HG03064 (cell line): ENCODE measurements around the gene KAT6B.
A peak's percentile ranks its signal among the peaks of the same experiment; 100 is the strongest.

Experiments
- ATAC-seq: cut with Tn5 transposase; IDR thresholded peaks from one replicate; pipeline ENCODE4 v1.9.1; 2021; ENCODE audit warnings: low read depth; ENCODE audit not compliant: unreplicated experiment

Gene KAT6B

GRCh38 chr10:74977072-74977471 lies 150.7 kb downstream of the KAT6B start:
- no peak for ATAC-seq

DNA sequence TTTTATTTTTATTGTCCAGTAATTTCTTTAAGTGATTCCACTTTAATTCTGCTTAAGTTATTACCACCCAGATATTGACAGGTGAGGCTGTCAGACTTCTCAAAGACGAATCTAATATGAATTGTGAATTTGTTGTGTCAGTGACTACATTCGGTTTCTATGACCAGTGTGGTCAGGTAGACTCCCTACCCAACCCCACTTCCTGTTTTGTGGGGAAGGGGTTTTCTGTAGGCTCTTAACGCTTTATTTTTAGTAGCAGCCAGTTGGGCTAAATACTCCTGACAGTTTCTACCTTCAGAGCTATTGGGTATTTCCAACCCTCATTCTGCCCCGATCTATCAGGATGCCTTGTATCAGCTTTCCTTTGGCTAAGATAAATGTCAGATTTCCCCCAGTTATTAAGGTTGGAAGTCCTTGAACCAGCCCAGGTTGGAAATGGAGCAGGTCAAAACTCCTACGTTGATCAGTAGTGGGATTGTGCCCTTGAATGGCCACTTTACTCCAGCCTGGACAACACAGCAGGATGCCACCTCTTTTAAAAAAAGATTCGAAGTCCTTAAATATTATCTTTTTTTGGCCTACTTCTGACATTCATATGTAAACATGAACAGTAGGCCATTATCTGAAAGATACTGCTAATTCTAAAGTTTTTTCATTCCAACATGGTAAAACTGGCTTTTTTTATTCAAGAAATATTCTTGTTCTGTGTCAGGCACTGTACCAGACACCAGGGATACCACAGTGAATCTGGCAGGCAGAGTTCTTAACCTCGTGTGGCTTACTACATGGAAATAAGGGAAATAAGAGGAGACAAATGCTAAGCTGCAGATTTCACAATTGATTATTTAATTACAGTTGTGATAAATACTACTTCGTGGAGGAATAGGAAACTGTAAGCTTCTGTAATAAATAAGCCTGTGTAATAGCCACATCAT lies 151.8 kb downstream of the KAT6B start:
- peak; percentile 76 for ATAC-seq

DNA sequence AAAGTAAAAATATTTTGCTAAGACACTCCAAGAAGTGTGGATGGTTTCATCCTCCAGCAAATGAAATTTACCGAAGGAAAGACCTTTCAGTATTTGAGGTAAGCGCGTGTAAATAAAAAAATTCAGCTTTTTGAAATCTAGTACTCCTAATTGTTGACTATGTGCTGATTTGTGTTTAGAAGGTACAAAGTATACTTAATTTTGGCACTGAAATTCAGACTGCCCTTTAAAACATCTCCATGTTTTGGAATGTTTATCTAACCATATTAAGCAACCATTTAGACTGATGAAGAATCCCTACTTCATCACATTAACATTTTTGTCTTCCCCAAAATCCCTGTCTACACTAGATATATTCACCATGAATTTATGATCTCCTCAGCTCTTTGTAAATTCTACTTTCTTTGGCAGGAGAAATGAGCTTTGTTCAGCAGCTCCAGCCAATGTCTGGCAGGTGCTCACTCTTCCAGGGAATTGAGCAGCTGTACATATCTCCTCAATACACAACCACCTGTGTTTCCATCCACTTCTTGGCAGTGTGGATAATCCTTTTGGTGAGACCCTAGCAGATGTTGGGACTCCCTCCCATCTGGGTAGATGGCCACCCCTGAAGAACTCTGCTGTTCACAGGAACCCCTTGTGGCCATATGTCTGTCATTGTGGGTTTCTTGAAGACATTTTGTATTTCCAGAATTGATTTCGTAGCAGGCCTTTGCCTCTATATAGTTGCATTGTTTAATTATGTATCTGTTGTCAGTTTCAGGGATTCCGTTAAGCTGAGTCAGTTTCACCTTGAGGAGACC lies 155.6 kb downstream of the KAT6B start:
- ATAC-seq, result no peak

GRCh38 chr10:74982634-74982982 lies 156.2 kb downstream of the KAT6B start:
- no peak for ATAC-seq

- no peak for ATAC-seq
Observed at GRCh38 chr10:74983383-74983782, 157.0 kb downstream of the KAT6B start.

DNA sequence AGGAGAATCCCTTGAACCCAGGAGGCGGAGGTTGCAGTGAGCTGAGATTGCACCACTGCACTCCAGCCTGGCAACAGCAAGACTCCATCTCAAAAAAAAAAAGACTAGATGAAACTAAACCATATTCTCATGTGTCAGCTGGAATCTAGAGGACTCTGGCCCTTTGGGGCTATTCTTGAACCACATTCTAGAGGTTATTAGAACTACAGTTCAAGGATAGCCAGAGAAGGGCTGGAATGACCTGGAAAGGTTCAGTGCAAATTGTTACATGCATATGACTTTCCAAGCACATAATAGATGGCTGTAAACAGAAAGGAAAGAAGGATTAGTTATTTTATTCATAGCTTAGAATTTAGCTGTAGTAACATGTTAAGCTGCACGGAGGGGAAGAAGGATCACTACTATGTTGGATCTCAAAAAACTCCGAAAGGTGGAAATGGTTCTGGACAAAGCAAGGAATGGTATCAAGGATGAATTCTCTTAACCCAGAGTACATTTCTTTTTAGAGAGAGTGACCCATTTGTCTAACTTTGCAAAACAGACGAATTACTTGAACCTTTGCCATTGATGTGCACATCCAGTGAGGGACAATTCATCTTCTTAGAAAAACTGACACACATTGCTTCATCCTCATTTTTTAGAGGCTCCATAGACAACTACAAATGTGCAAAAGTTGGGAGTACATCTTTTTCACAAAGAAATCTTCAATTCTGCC lies 161.1 kb downstream of the KAT6B start:
- no peak for ATAC-seq

- ATAC-seq, result no peak
Observed at GRCh38 chr10:74988054-74988775, 161.8 kb downstream of the KAT6B start.

DNA sequence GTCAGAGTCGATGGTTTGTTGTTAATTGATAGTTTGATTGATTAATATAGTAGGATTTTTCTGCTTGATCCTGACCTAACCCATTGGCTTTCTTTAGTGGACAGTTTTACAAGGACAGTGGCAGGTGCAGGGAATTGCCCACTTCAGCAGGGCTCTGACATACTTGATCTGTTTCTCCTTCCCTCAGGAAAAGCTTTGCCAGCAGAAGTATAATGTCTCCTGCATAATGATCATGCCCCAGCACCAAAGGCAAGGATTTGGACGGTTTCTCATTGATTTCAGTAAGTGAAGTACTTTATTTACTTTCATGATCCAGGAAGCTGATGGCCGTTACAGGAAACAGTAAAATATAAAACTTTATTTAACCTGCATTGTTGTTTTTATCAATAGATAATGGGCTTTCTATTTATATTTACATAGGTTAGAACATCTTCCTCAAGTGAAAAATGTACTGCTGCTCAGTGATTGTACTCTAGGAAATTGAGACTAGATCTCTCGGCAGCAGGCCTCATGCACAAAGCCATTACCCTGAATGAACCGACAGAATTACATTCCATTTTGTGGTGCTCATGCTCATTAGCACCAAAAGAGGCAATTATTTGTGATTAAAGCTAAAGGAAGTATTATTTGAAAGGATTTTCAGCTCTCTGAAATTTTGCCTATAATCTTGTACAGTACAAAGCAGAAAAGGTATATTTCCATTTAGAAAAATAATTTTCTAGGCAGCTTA lies 162.6 kb downstream of the KAT6B start:
- no peak for ATAC-seq

DNA sequence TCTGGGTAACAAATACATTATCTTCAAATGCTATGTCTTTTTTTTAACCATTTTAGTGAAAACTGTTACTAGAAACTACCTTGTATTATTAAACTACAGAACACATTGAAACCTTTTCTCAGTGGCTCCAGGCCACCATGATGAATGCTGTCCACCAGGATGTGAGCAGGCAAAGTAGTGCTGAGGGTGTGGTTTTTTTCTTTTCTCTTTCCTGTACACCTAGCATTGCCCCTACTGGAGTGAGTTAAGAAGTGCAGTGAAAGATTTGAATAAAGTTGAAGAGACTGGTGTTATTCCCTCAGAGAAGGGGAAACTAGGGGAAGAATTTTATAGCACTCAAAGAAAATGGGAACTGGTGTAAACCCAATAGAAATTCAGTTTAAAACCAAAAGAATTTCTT lies 165.0 kb downstream of the KAT6B start:
- no peak for ATAC-seq

DNA sequence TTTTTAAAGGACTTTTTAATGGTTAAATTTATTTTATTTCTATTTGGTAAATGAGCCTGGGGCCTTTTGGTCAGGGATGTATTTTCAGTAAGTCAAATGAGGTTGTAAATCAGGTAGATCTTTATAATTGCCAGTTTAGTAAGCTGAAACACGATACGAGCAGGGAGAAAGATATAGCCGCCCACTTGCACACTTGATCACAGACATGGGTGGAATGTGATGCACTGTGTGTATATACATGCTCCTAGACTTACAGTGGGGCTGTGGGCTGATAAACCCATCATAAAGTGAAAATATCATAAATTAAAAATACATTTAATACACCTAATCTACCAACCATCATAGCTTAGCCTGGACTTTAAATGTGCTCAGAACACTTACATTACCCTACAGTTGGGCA lies 165.7 kb downstream of the KAT6B start:
- ATAC-seq, result no peak

GRCh38 chr10:74993649-74994048 lies 167.2 kb downstream of the KAT6B start:
- no peak for ATAC-seq

- peak; percentile 74 for ATAC-seq
Observed at GRCh38 chr10:74994854-74995253, 168.5 kb downstream of the KAT6B start.

- ATAC-seq, result no peak
Observed at GRCh38 chr10:74995806-74996205, 169.4 kb downstream of the KAT6B start.

GRCh38 chr10:74997163-74997562 lies 170.8 kb downstream of the KAT6B start:
- no peak for ATAC-seq

DNA sequence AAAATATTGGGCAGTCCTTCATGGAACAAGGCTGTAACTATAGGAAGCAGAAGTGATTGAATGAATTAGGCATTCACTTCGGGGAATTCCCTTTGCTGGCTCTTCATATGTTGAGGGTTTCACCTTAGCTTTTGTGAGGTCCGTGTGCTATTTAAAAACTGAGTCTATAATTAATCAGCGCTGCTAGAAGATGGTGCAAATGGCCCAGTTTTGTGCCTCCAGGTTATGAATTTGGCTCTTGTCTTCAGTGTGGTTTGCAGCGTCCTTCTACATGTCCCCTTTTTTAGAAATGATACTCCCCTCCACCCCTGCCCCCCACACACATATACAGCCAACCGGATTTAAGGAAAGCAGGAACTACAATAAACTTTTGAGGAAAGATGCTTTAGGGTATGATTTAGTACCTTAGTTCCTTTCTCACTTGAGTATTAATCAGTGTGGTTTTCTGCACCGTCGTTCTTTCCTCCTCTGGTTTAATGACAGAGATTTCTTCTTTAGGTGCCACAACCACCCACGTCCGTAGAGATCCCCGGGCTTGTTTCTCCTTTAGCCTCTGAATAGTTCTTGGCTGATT lies 174.4 kb downstream of the KAT6B start:
- no peak for ATAC-seq

- no peak for ATAC-seq
Observed at GRCh38 chr10:75001715-75002350, 175.4 kb downstream of the KAT6B start.

GRCh38 chr10:75002351-75002725 lies 175.9 kb downstream of the KAT6B start:
- ATAC-seq, result no peak

DNA sequence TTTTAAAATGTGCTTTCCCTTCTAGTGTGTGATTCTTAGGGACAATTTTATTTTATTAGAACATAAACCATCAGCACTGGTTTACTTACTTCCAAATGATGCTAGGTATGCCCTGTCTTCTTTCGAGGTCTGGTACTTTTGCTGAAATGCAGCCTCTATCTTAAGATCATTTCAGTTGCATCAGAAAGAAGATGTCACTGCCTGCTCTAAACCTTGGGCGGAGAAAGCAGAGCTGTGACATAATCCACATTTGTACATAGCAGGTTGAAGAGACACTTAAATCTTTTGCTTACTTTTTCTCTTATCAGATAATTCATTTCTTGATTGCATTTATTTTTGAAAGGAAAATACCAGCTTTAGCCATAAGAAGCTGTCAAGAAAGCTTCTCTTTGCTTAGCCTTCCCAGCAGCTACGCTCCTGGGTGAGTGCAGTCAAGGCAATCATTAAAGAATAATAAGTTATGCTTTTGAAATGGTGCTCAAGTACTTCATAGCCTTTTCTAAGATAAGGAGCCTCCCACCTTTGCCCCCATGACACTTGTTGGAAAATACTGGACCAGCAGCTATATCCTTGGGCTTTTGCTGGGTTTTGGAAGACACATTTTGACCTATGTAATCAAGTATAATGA lies 176.7 kb downstream of the KAT6B start:
- ATAC-seq, result no peak

GRCh38 chr10:75003891-75004290 lies 177.5 kb downstream of the KAT6B start:
- ATAC-seq, result no peak
